Measurements from ENCODE around the gene MKRN1.

DNA sequence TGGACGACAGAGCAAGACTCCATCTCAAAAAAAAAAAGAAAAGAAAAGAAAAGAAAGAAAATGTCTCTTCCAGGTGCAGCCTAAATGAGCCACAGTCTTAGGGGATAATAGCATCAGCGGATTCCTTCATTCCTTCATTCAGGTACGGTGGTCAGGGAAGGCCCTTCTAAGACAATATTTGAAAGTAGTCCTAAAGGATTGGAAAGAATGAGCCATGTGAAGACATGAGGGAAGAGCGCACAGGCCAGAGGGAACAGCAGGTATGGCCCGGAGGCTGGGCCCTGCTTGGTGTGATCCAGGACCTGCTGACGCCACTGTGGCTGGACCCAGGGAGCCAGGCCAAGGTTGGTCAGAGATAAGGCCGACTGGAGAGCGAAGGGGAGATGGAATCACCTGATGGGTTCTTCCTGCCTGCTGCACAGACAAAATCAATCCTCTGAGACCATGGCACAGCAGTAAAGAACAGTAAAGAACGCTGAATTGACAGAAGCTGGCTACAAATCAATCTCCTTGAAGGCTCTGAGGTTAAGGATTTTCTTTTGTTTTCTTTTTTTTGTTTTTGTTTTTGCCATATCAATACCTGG, 16.3 kb upstream of the MKRN1 start:
- no peak for TF ChIP-seq EZH2 (IDR thresholded peaks at IDR 0.05; ENCODE audit: low read length)
- TF ChIP-seq, protein P1, sequence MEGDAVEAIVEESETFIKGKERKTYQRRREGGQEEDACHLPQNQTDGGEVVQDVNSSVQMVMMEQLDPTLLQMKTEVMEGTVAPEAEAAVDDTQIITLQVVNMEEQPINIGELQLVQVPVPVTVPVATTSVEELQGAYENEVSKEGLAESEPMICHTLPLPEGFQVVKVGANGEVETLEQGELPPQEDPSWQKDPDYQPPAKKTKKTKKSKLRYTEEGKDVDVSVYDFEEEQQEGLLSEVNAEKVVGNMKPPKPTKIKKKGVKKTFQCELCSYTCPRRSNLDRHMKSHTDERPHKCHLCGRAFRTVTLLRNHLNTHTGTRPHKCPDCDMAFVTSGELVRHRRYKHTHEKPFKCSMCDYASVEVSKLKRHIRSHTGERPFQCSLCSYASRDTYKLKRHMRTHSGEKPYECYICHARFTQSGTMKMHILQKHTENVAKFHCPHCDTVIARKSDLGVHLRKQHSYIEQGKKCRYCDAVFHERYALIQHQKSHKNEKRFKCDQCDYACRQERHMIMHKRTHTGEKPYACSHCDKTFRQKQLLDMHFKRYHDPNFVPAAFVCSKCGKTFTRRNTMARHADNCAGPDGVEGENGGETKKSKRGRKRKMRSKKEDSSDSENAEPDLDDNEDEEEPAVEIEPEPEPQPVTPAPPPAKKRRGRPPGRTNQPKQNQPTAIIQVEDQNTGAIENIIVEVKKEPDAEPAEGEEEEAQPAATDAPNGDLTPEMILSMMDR (optimal IDR thresholded peaks at IDR 0.05 in 1 of 3, IDR thresholded peaks at IDR 0.05 in 1 of 3, conservative IDR thresholded peaks at IDR 0.05 in 1 of 3; ENCODE audit: extremely low read depth in 1 of 3, insufficient read depth in 2 of 3, low read length in 3 of 3): no peak
